Liver (tissue), 9 donors: ENCODE results near the gene PDGFD. TPM values are rescaled to one million over a fixed set of nuclear protein-coding genes. Genes with fewer than 3 reads are reported as not detected.

Source experiments
- DNase-seq: peaks from one replicate; pipeline ENCODE4 v3.0.0-alpha.2; 2017; ENCODE audit warnings: low spot score
- H3K27ac ChIP-seq, 2 donors: one replicate each; pipeline ENCODE4 v1.7.0; 2013; ENCODE audit warnings: inconsistent platforms in 2 of 2, low read length in 2 of 2, control low read depth in 1 of 2, low read depth in 1 of 2, mild to moderate bottlenecking in 1 of 2
- H3K27me3 ChIP-seq, 4 donors: one replicate each; pipeline versions ENCODE4 v1.6.1 to v1.7.0; 2013; ENCODE audit warnings: low read length in 3 of 4, inconsistent platforms in 1 of 4, mild to moderate bottlenecking in 1 of 4, moderate library complexity in 1 of 4; ENCODE audit not compliant: control insufficient read depth in 4 of 4, insufficient read depth in 4 of 4
- H3K36me3 ChIP-seq, 4 donors: one replicate each; pipeline versions ENCODE4 v1.6.1 to v1.7.0; 2013; ENCODE audit warnings: low read length in 3 of 4, mild to moderate bottlenecking in 3 of 4, low read depth in 1 of 4, moderate library complexity in 1 of 4; ENCODE audit not compliant: control insufficient read depth in 4 of 4, insufficient read depth in 3 of 4
- H3K4me1 ChIP-seq, 4 donors: one replicate each; pipeline versions ENCODE4 v1.6.1 to v1.7.0; 2013; ENCODE audit warnings: low read length in 3 of 4, mild to moderate bottlenecking in 3 of 4, moderate library complexity in 1 of 4; ENCODE audit not compliant: control insufficient read depth in 4 of 4, insufficient read depth in 4 of 4
- H3K4me3 ChIP-seq, 3 donors: one replicate each; pipeline versions ENCODE4 v1.6.1 to v1.7.0; 2013; ENCODE audit warnings: low read length in 3 of 3, control low read depth in 1 of 3, low read depth in 1 of 3, mild to moderate bottlenecking in 1 of 3
- H3K9ac ChIP-seq, 2 donors: one replicate each; pipeline ENCODE4 v1.7.0; 2013; ENCODE audit warnings: low read length in 2 of 2, mild to moderate bottlenecking in 2 of 2, moderate library complexity in 2 of 2, control low read depth in 1 of 2, low read depth in 1 of 2
- H3K9me3 ChIP-seq, 4 donors: one replicate each; pipeline versions ENCODE4 v1.6.1 to v1.7.0; 2013; ENCODE audit warnings: low read length in 3 of 4; ENCODE audit not compliant: control insufficient read depth in 4 of 4
- ATF3 ChIP-seq: IDR thresholded peaks from 2 replicates; pipeline ENCODE4 v1.6.1; 2016; ENCODE audit warnings: antibody characterized with exemption
- CTCF ChIP-seq: fragments of 150-350 bp; IDR thresholded peaks from 2 replicates; pipeline ENCODE4 v1.5.1; 2017; ENCODE audit warnings: improper control_type of control experiment, low read depth, low read length; ENCODE audit not compliant: missing input control
- EGR1 ChIP-seq, 2 donors: IDR thresholded peaks; 2 replicates each; pipeline ENCODE4 v1.6.1; 2016 to 2018; ENCODE audit warnings: antibody characterized with exemption in 2 of 2, low read depth in 2 of 2
- FOXA1 ChIP-seq: IDR thresholded peaks from 2 replicates; pipeline ENCODE4 v1.6.1; 2016; ENCODE audit warnings: antibody characterized with exemption
- FOXA2 ChIP-seq: IDR thresholded peaks from 2 replicates; pipeline ENCODE4 v1.6.1; 2016; ENCODE audit warnings: antibody characterized with exemption
- GABPA ChIP-seq, 2 donors: IDR thresholded peaks in 1 of 2; conservative IDR thresholded peaks in 1 of 2; 2 replicates each; pipeline ENCODE4 v1.6.1; 2016; ENCODE audit warnings: antibody characterized with exemption in 2 of 2, mild to moderate bottlenecking in 1 of 2, moderate library complexity in 1 of 2
- HNF4A ChIP-seq, 2 donors: conservative IDR thresholded peaks; 2 replicates each; pipeline ENCODE4 v1.6.1; 2016; ENCODE audit warnings: antibody characterized with exemption in 2 of 2, mild to moderate bottlenecking in 2 of 2
- JUND ChIP-seq, 2 donors: IDR thresholded peaks; 2 replicates each; pipeline ENCODE4 v1.6.1; 2016; ENCODE audit warnings: antibody characterized with exemption in 2 of 2
- MAX ChIP-seq: IDR thresholded peaks from 2 replicates; pipeline ENCODE4 v1.6.1; 2016; ENCODE audit warnings: antibody characterized with exemption
- RAD21 ChIP-seq, 2 donors: IDR thresholded peaks; 2 replicates each; pipeline ENCODE4 v1.6.1; 2016; ENCODE audit warnings: antibody characterized with exemption in 2 of 2, mild to moderate bottlenecking in 2 of 2
- REST ChIP-seq: IDR thresholded peaks from 2 replicates; pipeline ENCODE4 v1.6.1; 2016; ENCODE audit warnings: antibody characterized with exemption, mild to moderate bottlenecking
- SP1 ChIP-seq: IDR thresholded peaks from 2 replicates; pipeline ENCODE4 v1.6.1; 2018; ENCODE audit warnings: antibody characterized with exemption, mild to moderate bottlenecking
- TAF1 ChIP-seq: conservative IDR thresholded peaks from 2 replicates; pipeline ENCODE4 v1.6.1; 2016; ENCODE audit warnings: antibody characterized with exemption, mild to moderate bottlenecking
- ZBTB33 ChIP-seq: IDR thresholded peaks from 2 replicates; pipeline ENCODE4 v1.6.1; 2016; ENCODE audit warnings: antibody characterized with exemption
- WGBS: extraction: QIAGEN DNeasy Blood & Tissue Kit; methylation state at CpG from one replicate; pipeline ENCODE4 v1.1.7; 2013; 5-methylcytosine and 5-hydroxymethylcytosine counted together
- polyA plus RNA-seq, 2 donors: library from polyadenylated mRNA; stranded (reverse) in 1 of 2; unstranded in 1 of 2; fragments of 200-250 nt in 1 of 2; fragments of >200 nt in 1 of 2; fragmentation: Nextera tagmentation in 1 of 2; extraction: Ambion mirVana in 1 of 2; gene quantifications; one replicate each; pipeline versions ENCODE4 v1.2.1 to v1.2.3, GENCODE V29; 2013 to 2015
- total RNA-seq, 2 donors: library from RNA; depleted of rRNA; stranded (reverse); fragments of >200 nt; gene quantifications; one replicate each; pipeline ENCODE4 v1.2.3, GENCODE V29; 2014
- donor health status: healthy.
- donor health status: healthy.
- donor health status: healthy.
- donor health status: healthy.
- donor health status: healthy.

Gene PDGFD
- total and polyA plus RNA-seq, 4 donors: 1.0 to 3.3 (median 2.1) TPM

- TF ChIP-seq REST (no peak), GABPA (IDR thresholded peaks at IDR 0.05 in 1 of 2, conservative IDR thresholded peaks at IDR 0.05 in 1 of 2) (no peak), ATF3 (no peak), FOXA1 (no peak), EGR1 (IDR thresholded peaks at IDR 0.05; ENCODE audit: low read depth in 2 of 2) (no peak), HNF4A (conservative IDR thresholded peaks at IDR 0.05) (no peak)
These were observed 19.6 kb upstream of the PDGFD start (continued) for GRCh38 chr11:104183593-104183992.

GRCh38 chr11:104175769-104176168 is 11.8 kb upstream of the PDGFD start:
- H3K36me3 ChIP-seq: no peaks in the 10 kb centered on the region
- WGBS: 78% methylated on average over 1 of the region's 1 CpG
- no peak overlapping the region for H3K4me3 ChIP-seq
- TF ChIP-seq FOXA1 (no peak), TAF1 (no peak), EGR1 (IDR thresholded peaks at IDR 0.05; ENCODE audit: low read depth in 2 of 2) (no peak), SP1 (no peak), HNF4A (conservative IDR thresholded peaks at IDR 0.05) (no peak), JUND (IDR thresholded peaks at IDR 0.05) (no peak), MAX (no peak), ZBTB33 (no peak), ATF3 (no peak), RAD21 (IDR thresholded peaks at IDR 0.05) (no peak), GABPA (IDR thresholded peaks at IDR 0.05 in 1 of 2, conservative IDR thresholded peaks at IDR 0.05 in 1 of 2) (no peak), FOXA2 (no peak)
- H3K27ac ChIP-seq: no peak overlapping the region
- DNase-seq: no peak
- H3K9ac ChIP-seq: no peak overlapping the region
- H3K27me3 ChIP-seq: peaks cover 0 to 3% (median 0%) of the 10 kb centered on the region in 4 donors
- no peaks in the 10 kb centered on the region for H3K4me1 ChIP-seq
- no peaks in the 10 kb centered on the region for H3K9me3 ChIP-seq

GRCh38 chr11:104169091-104169490 is 5.1 kb upstream of the PDGFD start:
- Histone ChIP-seq H3K4me3 (no peak overlapping the region), H3K27me3 (peaks cover 0 to 6% (median 2%) of the 10 kb centered on the region in 4 donors), H3K4me1 (peaks cover 0 to 2% (median under 1%) of the 10 kb centered on the region in 4 donors), H3K9ac (no peak overlapping the region), H3K9me3 (no peaks in the 10 kb centered on the region), H3K36me3 (no peaks in the 10 kb centered on the region), H3K27ac (no peak overlapping the region)
- DNase-seq: no peak
- no peak for TF ChIP-seq CTCF
